PC-9 (cell line): Measurements from ENCODE around the gene LSM4. TPM values are rescaled to one million over a fixed set of nuclear protein-coding genes. Genes with fewer than 3 reads are reported as not detected.

Experiments used
- BruUV-seq: library from RNA; stranded (reverse); fragments of 400-500 nt; replicated peaks from 2 replicates; lab custom pipeline; 2021; lab: Mats Ljungman, UMichigan
- CTCF ChIA-PET: fragments of 300-600 bp; sonication (Branson Sonifier 250); formaldehyde crosslinking; loops from one replicate; lab custom pipeline; 2022; ENCODE audit warnings: antibody characterized with exemption; lab: Charles Lee
- POLR2A ChIA-PET: fragments of 300-600 bp; sonication (Branson Sonifier 250); formaldehyde crosslinking; loops from one replicate; lab custom pipeline; 2022; ENCODE audit warnings: antibody characterized with exemption; ENCODE audit not compliant: unreplicated experiment; lab: Charles Lee
- DNase-seq, 2 experiments: peaks; one replicate each; pipeline versions ENCODE4 v3.0.0 to v3.0.0-alpha.2; 2015 to 2022; ENCODE audit warnings: mixed read lengths in 1 of 2
- H2AFZ ChIP-seq: fragments of 200-600 bp; sonication (generic); 2 replicates; pipeline ENCODE4 v1.8.1; 2017; ENCODE audit warnings: antibody characterized with exemption
- H3F3A ChIP-seq: fragments of 200-600 bp; sonication (generic); 2 replicates; pipeline ENCODE4 v1.8.1; 2017; ENCODE audit warnings: antibody characterized with exemption, mild to moderate bottlenecking, low read depth; ENCODE audit not compliant: insufficient read depth
- H3K27ac ChIP-seq: fragments of 200-600 bp; sonication (generic); 2 replicates; pipeline ENCODE4 v1.6.1; 2016; ENCODE audit warnings: mixed run types
- H3K27me3 ChIP-seq: fragments of 200-600 bp; sonication (generic); 2 replicates; pipeline ENCODE4 v1.6.1; 2016; ENCODE audit warnings: low read depth, mixed run types; ENCODE audit not compliant: insufficient read depth
- H3K36me3 ChIP-seq: fragments of 200-600 bp; sonication (generic); 2 replicates; pipeline ENCODE4 v1.6.1; 2016; ENCODE audit warnings: low read depth, mixed run types
- H3K4me1 ChIP-seq: fragments of 200-600 bp; sonication (generic); replicated peaks from 2 replicates; pipeline ENCODE4 v1.6.1; 2016; ENCODE audit warnings: mixed run types; ENCODE audit not compliant: insufficient read depth
- H3K4me2 ChIP-seq: fragments of 200-600 bp; sonication (generic); 2 replicates; pipeline ENCODE4 v1.6.1; 2017; ENCODE audit warnings: mixed run types
- H3K4me3 ChIP-seq: fragments of 200-600 bp; sonication (generic); 2 replicates; pipeline ENCODE4 v1.6.1; 2016; ENCODE audit warnings: mixed run types
- H3K79me2 ChIP-seq: fragments of 200-600 bp; sonication (generic); 2 replicates; pipeline ENCODE4 v1.6.1; 2017; ENCODE audit warnings: low read depth, mixed run types
- H3K9me2 ChIP-seq: fragments of 200-600 bp; sonication (generic); 2 replicates; pipeline ENCODE4 v1.8.1; 2017; ENCODE audit warnings: mild to moderate bottlenecking; ENCODE audit not compliant: insufficient read depth
- H3K9me3 ChIP-seq: fragments of 200-600 bp; sonication (generic); 2 replicates; pipeline ENCODE4 v1.8.1; 2016; ENCODE audit warnings: low read depth; ENCODE audit not compliant: insufficient read depth
- H4K20me1 ChIP-seq: fragments of 200-600 bp; sonication (generic); 2 replicates; pipeline ENCODE4 v1.8.1; 2017; ENCODE audit not compliant: insufficient read depth
- CTCF ChIP-seq: fragments of 200-600 bp; sonication (generic); conservative IDR thresholded peaks from 2 replicates; pipeline ENCODE4 v1.6.1; 2017; ENCODE audit warnings: mixed run types, antibody characterized with exemption, mild to moderate bottlenecking, moderate library complexity
- EZH2 ChIP-seq: fragments of 200-600 bp; sonication (generic); IDR thresholded peaks from 2 replicates; pipeline ENCODE4 v1.8.0; 2017; ENCODE audit warnings: antibody characterized with exemption, low read depth
- intact Hi-C: fragments of 100-400 bp; cut with micrococcal nuclease; formaldehyde crosslinking; loops from one replicate; pipeline ENCODE4 v1.10.0; 2022; ENCODE audit not compliant: unreplicated experiment
- total RNA-seq: library from RNA; stranded (reverse); gene quantifications from 2 replicates; pipeline ENCODE4 v1.2.3, GENCODE V29; 2021

LSM4 gene
- total RNA-seq, 1 experiment from 2014 or later = 323 TPM

- no TSS peak for BruUV-seq
- H3F3A ChIP-seq = peaks cover 43% of the 10 kb centered on the region; the same call in 1 of the 2 replicates
- H2AFZ ChIP-seq = no peak overlapping the region
- no peak overlapping the region for H3K4me2 ChIP-seq
- peaks cover 10% of the 10 kb centered on the region; the same call in 1 of the 2 replicates for H3K79me2 ChIP-seq
- H4K20me1 ChIP-seq = peaks cover 10% of the 10 kb centered on the region; the same call in 1 of the 2 replicates
- peaks cover 17% of the 10 kb centered on the region for H3K4me1 ChIP-seq
- H3K27me3 ChIP-seq = no peaks in the 10 kb centered on the region
- TF ChIP-seq CTCF (no peak), EZH2 (no peak)
- POLR2A ChIA-PET = no interaction called here
- no peaks in the 10 kb centered on the region for H3K9me3 ChIP-seq
- H3K9me2 ChIP-seq = no peaks in the 10 kb centered on the region
- H3K27ac ChIP-seq = no peak overlapping the region
- intact Hi-C loops = no loop called here
- CTCF ChIA-PET = interaction anchor here (0.7 kb wide), 1 partner anchor 29 kb away, joined by 3 read pairs; no protein-coding TSS in a partner anchor
- DNase-seq = no peak
- no peak overlapping the region for H3K4me3 ChIP-seq
- H3K36me3 ChIP-seq = peaks cover 15% of the 10 kb centered on the region; the same call in 1 of the 2 replicates
These were observed 14.6 kb downstream of the LSM4 start for GRCh38 chr19:18308051-18308947.

- no peaks in the 10 kb centered on the region for H3K9me2 ChIP-seq
- no peak for TF ChIP-seq CTCF
- no peak for TF ChIP-seq EZH2
- POLR2A ChIA-PET = no interaction called here
- H3K27me3 ChIP-seq = no peaks in the 10 kb centered on the region
- CTCF ChIA-PET = interaction anchor here (1.1 kb wide), 1 partner anchor 15 kb away, joined by 3 read pairs; no protein-coding TSS in a partner anchor
- BruUV-seq = no TSS peak
- no peak overlapping the region for H3K4me2 ChIP-seq
- intact Hi-C loops = no loop called here
- 0 out of 2 replicates have a peak, but pooled peaks cover 4% of the 10 kb centered on the region for H3K36me3 ChIP-seq
- H2AFZ ChIP-seq = no peak overlapping the region
- H3K27ac ChIP-seq = no peak overlapping the region
- H3K79me2 ChIP-seq = no peaks in the 10 kb centered on the region
- H3K4me1 ChIP-seq = peaks cover 24% of the 10 kb centered on the region
- H4K20me1 ChIP-seq = peaks cover 4% of the 10 kb centered on the region; the same call in 1 of the 2 replicates
- no peaks in the 10 kb centered on the region for H3K9me3 ChIP-seq
- H3F3A ChIP-seq = peaks cover 46% of the 10 kb centered on the region; the same call in 1 of the 2 replicates
- H3K4me3 ChIP-seq = no peak overlapping the region
- DNase-seq = no peak
These were observed 15.6 kb downstream of the LSM4 start for GRCh38 chr19:18307271-18307681.

DNA sequence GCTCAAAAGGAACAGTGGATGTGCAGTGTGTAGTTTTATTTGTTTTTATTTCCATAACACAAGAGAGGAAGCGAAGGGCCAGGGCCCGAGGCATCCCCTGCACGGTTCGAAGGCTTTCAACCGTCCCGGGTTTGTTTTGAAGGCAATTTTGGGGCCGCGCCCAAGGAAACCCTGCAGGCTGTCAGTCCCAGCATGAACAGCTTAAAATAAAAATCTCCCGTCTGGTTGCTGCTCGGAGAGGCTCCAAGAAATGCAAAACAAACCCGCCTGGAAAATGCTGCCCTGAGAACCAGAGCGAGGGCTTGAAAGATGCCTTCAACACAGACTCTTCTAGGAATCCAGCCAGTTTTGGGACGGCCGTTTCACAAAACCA lies 16.0 kb downstream of the LSM4 start:
- Histone ChIP-seq H4K20me1 (peaks cover 4% of the 10 kb centered on the region; the same call in 1 of the 2 replicates), H3K4me2 (no peak overlapping the region), H3F3A (peaks cover 50% of the 10 kb centered on the region; the same call in 1 of the 2 replicates), H3K4me3 (no peak overlapping the region), H3K27ac (no peak overlapping the region), H3K9me2 (no peaks in the 10 kb centered on the region), H3K27me3 (no peaks in the 10 kb centered on the region), H3K36me3 (0 out of 2 replicates have a peak, but pooled peaks cover 3% of the 10 kb centered on the region), H3K9me3 (no peaks in the 10 kb centered on the region), H3K79me2 (no peaks in the 10 kb centered on the region; the same call in 1 of the 2 replicates), H2AFZ (no peak overlapping the region), H3K4me1 (peaks cover 24% of the 10 kb centered on the region)
- ChIA-PET CTCF (interaction anchor here (1.1 kb wide), 1 partner anchor 15 kb away, joined by 3 read pairs; no protein-coding TSS in a partner anchor), POLR2A (no interaction called here)
- intact Hi-C loops = no loop called here
- no peak for TF ChIP-seq EZH2
- TF ChIP-seq CTCF = no peak
- DNase-seq = no peak
- BruUV-seq = no TSS peak
